Peyer's patch (tissue), 4 donors: ENCODE results near the gene MSI2.

Experiments
- POLR2A ChIP-seq, 2 donors: fragments of 450-650 bp; IDR thresholded peaks; one replicate each; pipeline ENCODE4 v1.5.1; 2017; ENCODE audit warnings: antibody characterized with exemption in 2 of 2, mild to moderate bottlenecking in 2 of 2, moderate library complexity in 2 of 2
- TF ChIP-seq, protein P1 (sequence below), 6 experiments: fragments of 450-650 bp in 4 of 6; fragments of 200-600 bp in 2 of 6; sonication (generic) in 1 of 6; IDR thresholded peaks; one replicate each; pipeline ENCODE4 v1.5.1; 2017 to 2019; ENCODE audit warnings: antibody characterized with exemption in 6 of 6, mild to moderate bottlenecking in 3 of 6, moderate library complexity in 1 of 6

DNA sequence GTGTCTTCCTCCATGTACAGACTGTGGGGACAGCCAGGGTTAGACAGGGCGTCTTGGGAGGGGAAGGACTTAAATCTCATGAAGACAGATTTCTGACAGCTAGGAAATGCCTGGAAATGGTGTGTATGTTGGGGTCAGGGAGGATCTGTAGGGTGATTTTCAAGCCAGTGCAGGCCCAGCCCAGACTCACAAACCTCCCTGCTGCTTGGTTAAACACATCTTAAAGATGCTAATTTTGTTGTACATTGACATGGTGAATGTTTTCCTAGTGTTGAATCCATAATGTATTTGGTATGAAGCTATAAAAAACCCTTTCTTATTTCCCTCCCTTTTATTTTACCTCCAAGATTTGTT, 250.4 kb downstream of the MSI2 start:
- TF ChIP-seq, protein P1, sequence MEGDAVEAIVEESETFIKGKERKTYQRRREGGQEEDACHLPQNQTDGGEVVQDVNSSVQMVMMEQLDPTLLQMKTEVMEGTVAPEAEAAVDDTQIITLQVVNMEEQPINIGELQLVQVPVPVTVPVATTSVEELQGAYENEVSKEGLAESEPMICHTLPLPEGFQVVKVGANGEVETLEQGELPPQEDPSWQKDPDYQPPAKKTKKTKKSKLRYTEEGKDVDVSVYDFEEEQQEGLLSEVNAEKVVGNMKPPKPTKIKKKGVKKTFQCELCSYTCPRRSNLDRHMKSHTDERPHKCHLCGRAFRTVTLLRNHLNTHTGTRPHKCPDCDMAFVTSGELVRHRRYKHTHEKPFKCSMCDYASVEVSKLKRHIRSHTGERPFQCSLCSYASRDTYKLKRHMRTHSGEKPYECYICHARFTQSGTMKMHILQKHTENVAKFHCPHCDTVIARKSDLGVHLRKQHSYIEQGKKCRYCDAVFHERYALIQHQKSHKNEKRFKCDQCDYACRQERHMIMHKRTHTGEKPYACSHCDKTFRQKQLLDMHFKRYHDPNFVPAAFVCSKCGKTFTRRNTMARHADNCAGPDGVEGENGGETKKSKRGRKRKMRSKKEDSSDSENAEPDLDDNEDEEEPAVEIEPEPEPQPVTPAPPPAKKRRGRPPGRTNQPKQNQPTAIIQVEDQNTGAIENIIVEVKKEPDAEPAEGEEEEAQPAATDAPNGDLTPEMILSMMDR (IDR thresholded peaks at IDR 0.05): no peak
- no peak for TF ChIP-seq POLR2A (IDR thresholded peaks at IDR 0.05)
